K562 (cell line): ENCODE results near the gene CYP2C9. TPM values are rescaled to one million over a fixed set of nuclear protein-coding genes. Genes with fewer than 3 reads are reported as not detected.

Source experiments
- ATAC-seq: fragments of 200-7000 bp; cut with Tn5 transposase; 3 replicates; pipeline ENCODE4 v1.9.1; 2020; ENCODE audit warnings: moderate library complexity
- BruUV-seq: library from RNA; stranded (reverse); fragments of 400-500 nt; replicated peaks from 2 replicates; lab custom pipeline; 2021; lab: Mats Ljungman, UMichigan
- CTCF ChIA-PET: fragments of 300-600 bp; formaldehyde crosslinking; extraction: SDS; loops from one replicate; lab custom pipeline; 2021; ENCODE audit warnings: low intra/inter-chr PET ratio; lab: Yijun Ruan, JAX
- POLR2A ChIA-PET: fragments of 300-600, 350-650 bp; sonication (Branson Sonifier 250); formaldehyde crosslinking; extraction: SDS; loops from one replicate; lab custom pipeline; 2021; ENCODE audit warnings: antibody characterized with exemption, inconsistent platforms; lab: Yijun Ruan, JAX
- DNase-seq, 4 experiments: peaks; one replicate each; pipeline versions ENCODE4 v3.0.0 to v3.0.0-alpha.2; 2011 to 2018; ENCODE audit warnings: low spot score in 3 of 4, mixed read lengths in 3 of 4; ENCODE audit errors: extremely low read depth in 1 of 4
- FAIRE-seq: peaks from 2 replicates; lab custom pipeline; 2011; peaks lifted over from hg19 to GRCh38; lab: Jason Lieb, UNC
- H2AFZ ChIP-seq: 2 replicates; pipeline ENCODE4 v1.6.0; 2011; ENCODE audit warnings: low read depth, low read length, control low read depth, inconsistent platforms
- H3K27ac ChIP-seq: fragments of 200-600 bp; 3 replicates; pipeline ENCODE4 v1.8.0; 2011; ENCODE audit warnings: low read depth, mild to moderate bottlenecking, control low read depth, inconsistent platforms, low read length, moderate library complexity, mixed read lengths; ENCODE audit errors: extremely low read depth
- H3K27me3 ChIP-seq, 2 experiments: fragments of 300-600 bp in 1 of 2; 2 replicates in 1 of 2; 3 replicates in 1 of 2; pipeline versions ENCODE4 v1.6.0 to v1.8.0; 2011; ENCODE audit warnings: inconsistent platforms in 2 of 2, low read length in 2 of 2, mild to moderate bottlenecking in 1 of 2, mixed read lengths in 1 of 2, moderate library complexity in 1 of 2; ENCODE audit not compliant: control insufficient read depth in 2 of 2, insufficient read depth in 2 of 2
- H3K36me3 ChIP-seq: fragments of 300-600 bp; 3 replicates; pipeline ENCODE4 v1.8.0; 2011; ENCODE audit warnings: mild to moderate bottlenecking, low read length, inconsistent platforms; ENCODE audit not compliant: control insufficient read depth, insufficient read depth
- H3K4me1 ChIP-seq, 2 experiments: fragments of 200-600 bp in 1 of 2; replicated peaks in 1 of 2; 2 replicates in 1 of 2; 3 replicates in 1 of 2; pipeline versions ENCODE4 v1.5.1 to v1.8.0; 2011; ENCODE audit warnings: inconsistent platforms in 2 of 2, low read length in 2 of 2, mild to moderate bottlenecking in 1 of 2, mixed read lengths in 1 of 2, moderate library complexity in 1 of 2; ENCODE audit not compliant: control insufficient read depth in 2 of 2, insufficient read depth in 2 of 2
- H3K4me2 ChIP-seq: 2 replicates; pipeline ENCODE4 v1.6.1; 2011; ENCODE audit warnings: low read length, control low read depth, inconsistent platforms, mixed read lengths; ENCODE audit not compliant: insufficient read depth
- H3K4me3 ChIP-seq: fragments of 200-600 bp; sonication (generic), shearing (Covaris generic); 2 replicates; pipeline ENCODE4 v1.5.1; 2016; ENCODE audit warnings: control low read depth, inconsistent platforms
- H3K79me2 ChIP-seq: fragments of 200-600 bp; 3 replicates; pipeline ENCODE4 v1.8.0; 2011; ENCODE audit warnings: low read length, inconsistent platforms; ENCODE audit not compliant: control insufficient read depth, insufficient read depth
- H3K9ac ChIP-seq, 2 experiments: 2 replicates each; pipeline versions ENCODE4 v1.6.0 to v1.6.1; 2011; ENCODE audit warnings: low read depth in 2 of 2, low read length in 2 of 2, control low read depth in 1 of 2, inconsistent platforms in 1 of 2, mild to moderate bottlenecking in 1 of 2, mixed read lengths in 1 of 2; ENCODE audit not compliant: insufficient read depth in 1 of 2
- H3K9me1 ChIP-seq: one replicate; pipeline ENCODE4 v1.6.0; 2011; ENCODE audit warnings: inconsistent platforms, mild to moderate bottlenecking, low read length, moderate library complexity; ENCODE audit not compliant: control insufficient read depth, insufficient read depth
- H3K9me3 ChIP-seq: replicated peaks from 2 replicates; pipeline ENCODE4 v1.5.1; 2011; ENCODE audit warnings: low read depth, low read length, inconsistent platforms; ENCODE audit not compliant: control insufficient read depth, insufficient read depth
- H4K20me1 ChIP-seq: replicated peaks from 2 replicates; pipeline ENCODE4 v1.6.1; 2011; ENCODE audit warnings: low read length, inconsistent platforms, mixed read lengths; ENCODE audit not compliant: control insufficient read depth, insufficient read depth
- ARID1B ChIP-seq: fragments of 450-650 bp; IDR thresholded peaks from 2 replicates; pipeline ENCODE4 v1.6.1; 2016; ENCODE audit warnings: antibody characterized with exemption, mild to moderate bottlenecking, inconsistent platforms
- ATF3 ChIP-seq, 2 experiments: fragments of 450-650 bp in 1 of 2; sonication (generic) in 1 of 2; formaldehyde crosslinking in 1 of 2; IDR thresholded peaks in 1 of 2; conservative IDR thresholded peaks in 1 of 2; 2 replicates each; pipeline versions ENCODE4 v1.6.1 to v1.8.1; 2016 to 2023; ENCODE audit warnings: mild to moderate bottlenecking in 2 of 2, moderate library complexity in 2 of 2, inconsistent platforms in 1 of 2, missing genetic modification reagents in 1 of 2
- CHAMP1 ChIP-seq: fragments of 450-650 bp; IDR thresholded peaks from 2 replicates; pipeline ENCODE4 v1.6.1; 2016; ENCODE audit warnings: mild to moderate bottlenecking
- DMBX1 ChIP-seq: fragments of 250-450 bp; sonication (Bioruptor Pico); IDR thresholded peaks from 2 replicates; pipeline ENCODE4 v1.8.0; 2022; ENCODE audit warnings: inconsistent platforms, mild to moderate bottlenecking, moderate library complexity, borderline replicate concordance
- FOSL1 ChIP-seq: fragments of 200-800 bp; sonication (Bioruptor generic); conservative IDR thresholded peaks from 2 replicates; pipeline ENCODE4 v1.6.1; 2016; ENCODE audit warnings: missing genetic modification characterization, missing compliant biosample characterization
- IFI16 ChIP-seq: fragments of 250-450 bp; sonication (Bioruptor Pico); IDR thresholded peaks from 2 replicates; pipeline ENCODE4 v2.1.2; 2022; ENCODE audit warnings: mild to moderate bottlenecking, inconsistent platforms
- JUND ChIP-seq, 2 experiments: IDR thresholded peaks; 2 replicates in 1 of 2; 3 replicates in 1 of 2; pipeline ENCODE4 v1.6.1; 2011; ENCODE audit warnings: borderline replicate concordance in 2 of 2, low read depth in 2 of 2, low read length in 2 of 2, improper control_type of control experiment in 1 of 2, missing biosample characterization in 1 of 2, missing genetic modification characterization in 1 of 2, missing genetic modification reagents in 1 of 2
- PRDM10 ChIP-seq: fragments of 450-650 bp; IDR thresholded peaks from 2 replicates; pipeline ENCODE4 v1.6.1; 2018; ENCODE audit not compliant: partially characterized antibody
- TEAD1 ChIP-seq, 2 experiments: fragments of 450-650 bp in 1 of 2; sonication (generic) in 1 of 2; formaldehyde crosslinking; IDR thresholded peaks; 2 replicates each; pipeline versions ENCODE4 v1.4.0 to v1.8.0; 2020 to 2022; ENCODE audit warnings: mild to moderate bottlenecking in 2 of 2, missing genetic modification reagents in 1 of 2
- WGBS: fragments of 100-300 bp; shearing (Covaris generic); methylation state at CpG from one replicate; pipeline ENCODE4 v1.1.6; 2016; ENCODE audit warnings: low coverage, mixed read lengths; ENCODE audit not compliant: insufficient coverage; ENCODE audit errors: missing lambda C conversion rate; 5-methylcytosine and 5-hydroxymethylcytosine counted together
- in situ Hi-C: fragments of 300-500 bp; cut with MboI; formaldehyde crosslinking; loops from 4 replicates; pipeline ENCODE4 v1.15.0; 2018; ENCODE audit warnings: inconsistent platforms, mixed read lengths
- intact Hi-C: fragments of 100-400 bp; cut with micrococcal nuclease; formaldehyde crosslinking; loops from 2 replicates; pipeline ENCODE4 v1.14.2; 2022
- polyA plus RNA-seq, 8 experiments: library from polyadenylated mRNA; depleted of rRNA in 4 of 8; stranded (reverse) in 5 of 8; unstranded in 3 of 8; fragments of >200 nt; fragmentation: Nextera tagmentation in 2 of 8; fragmentation: Illumina TruSeq in 1 of 8; extraction: Ambion mirVana in 2 of 8; extraction: Trizol in 1 of 8; gene quantifications; 2 replicates each; pipeline versions ENCODE4 v1.2.1 to v1.2.3, GENCODE V29; 2011 to 2014; ENCODE audit warnings: inconsistent platforms in 1 of 8, missing spikeins in 1 of 8
- total RNA-seq, 7 experiments: library from RNA; depleted of rRNA in 6 of 7; stranded (reverse); fragments of >200 nt in 6 of 7; fragmentation: Illumina TruSeq in 2 of 7; extraction: Trizol in 2 of 7; gene quantifications; 2 replicates each; pipeline versions ENCODE4 v1.2.1 to v1.2.3, GENCODE V29; 2011 to 2021; ENCODE audit warnings: low replicate concordance in 1 of 7

CYP2C9 gene
- total and polyA plus RNA-seq, 9 of the 15 experiments (the other 6 are each of a cell fraction or from before 2014, with no cell fraction given): 0.22 TPM; not detected in 8

- H3K9me3 ChIP-seq: no peaks in the 10 kb centered on the region
- DNase-seq (no peak), FAIRE-seq (no peak), ATAC-seq (no peak)
- WGBS: 0% methylated on average over 1 of the region's 1 CpG
- CTCF ChIA-PET: no interaction called here
- no peaks in the 10 kb centered on the region for H4K20me1 ChIP-seq
- no peaks in the 10 kb centered on the region for H3K9me1 ChIP-seq
- H3K4me1 ChIP-seq: no peaks in the 10 kb centered on the region
- intact Hi-C loops (no loop called here), in situ Hi-C loops (no loop called here)
- no peaks in the 10 kb centered on the region for H3K27me3 ChIP-seq
- POLR2A ChIA-PET: no interaction called here
- no peaks in the 10 kb centered on the region for H3K79me2 ChIP-seq
- no peak overlapping the region for H3K9ac ChIP-seq
- H3K27ac ChIP-seq: no peak overlapping the region
- H2AFZ ChIP-seq: no peak overlapping the region
- H3K4me3 ChIP-seq: no peak overlapping the region
- H3K36me3 ChIP-seq: no peaks in the 10 kb centered on the region
- TF ChIP-seq DMBX1 (no peak), FOSL1 (tag) (peak; percentile 45; the same call in 1 of the 2 replicates), TEAD1 (CRISPR knock-in tag; IDR thresholded peaks at IDR 0.05) (no peak), ATF3 (IDR thresholded peaks at IDR 0.05) (peak; percentile 71), ATF3 (CRISPR knock-in tag; conservative IDR thresholded peaks at IDR 0.05) (no peak), IFI16 (CRISPR knock-in tag) (no peak), CHAMP1 (no peak), PRDM10 (no peak), JUND (IDR thresholded peaks at IDR 0.05; ENCODE audit: borderline replicate concordance, low read depth, low read length) (peak; percentile 28; the same call in 1 of the 2 replicates), JUND (tag; IDR thresholded peaks at IDR 0.05; ENCODE audit: borderline replicate concordance, low read depth, low read length) (no peak), ARID1B (0 out of 2 replicates have a peak, but pooled peaks have one; percentile 14)
- TF ChIP-seq, all 486 proteins: peak for 4
- BruUV-seq: no TSS peak
- H3K4me2 ChIP-seq: no peak overlapping the region
Measured at GRCh38 chr10:94991243-94991888, 52.9 kb downstream of the CYP2C9 start.
